Measurements from ENCODE around the gene DBT. TPM values are rescaled to one million over a fixed set of nuclear protein-coding genes. Genes with fewer than 3 reads are reported as not detected.
"Not testable (repeated sequence)": the region's sequence is repeated elsewhere in the genome, so short reads cannot be mapped to it uniquely, and the experiment has no call there.

DBT gene
- polyA plus RNA-seq, 4 donors = 1.1 to 12.2 (median 3.6) TPM

DNA sequence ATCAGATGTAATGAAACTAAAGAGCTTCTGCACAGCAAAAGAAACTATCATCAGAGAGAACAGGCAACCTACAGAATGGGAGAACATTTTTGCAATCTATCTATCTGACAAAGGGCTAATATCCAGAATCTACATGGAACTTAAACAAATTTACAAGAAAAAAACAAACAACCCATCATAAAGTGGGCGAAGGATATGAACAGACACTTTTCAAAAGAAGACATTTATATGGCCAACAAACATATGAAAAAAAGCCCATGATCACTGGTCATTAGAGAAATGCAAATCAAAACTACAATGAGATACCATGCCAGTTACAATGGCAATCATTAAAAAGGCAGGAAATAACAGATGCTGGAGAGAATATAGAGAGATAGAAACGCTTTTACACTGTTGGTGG, 44.5 kb downstream of the DBT start:
- WGBS, 3 donors = 94 to 100% (median 96%) methylated on average over 2 of the region's 2 CpGs
- peaks cover 1 to 25% (median 3%) of the 10 kb centered on the region in 3 donors for H3K36me3 ChIP-seq (ENCODE audit: control insufficient read depth in 3 of 3, insufficient read depth in 2 of 3, low read depth in 1 of 3, low read length in 3 of 3)
- not testable (repeated sequence) for H3K27ac ChIP-seq (ENCODE audit: low read depth in 1 of 3, low read length in 2 of 3); H3K27me3 ChIP-seq (ENCODE audit: control insufficient read depth in 3 of 3, insufficient read depth in 3 of 3, low read length in 3 of 3); H3K9me3 ChIP-seq (ENCODE audit: control insufficient read depth in 2 of 2, insufficient read depth in 1 of 2, low read depth in 1 of 2, low read length in 1 of 2); H3K4me3 ChIP-seq (ENCODE audit: low read depth in 1 of 3, low read length in 3 of 3); H3K4me1 ChIP-seq (ENCODE audit: control insufficient read depth in 3 of 3, insufficient read depth in 2 of 3, low read depth in 1 of 3, low read length in 2 of 3); DNase-seq; FAIRE-seq

DNA sequence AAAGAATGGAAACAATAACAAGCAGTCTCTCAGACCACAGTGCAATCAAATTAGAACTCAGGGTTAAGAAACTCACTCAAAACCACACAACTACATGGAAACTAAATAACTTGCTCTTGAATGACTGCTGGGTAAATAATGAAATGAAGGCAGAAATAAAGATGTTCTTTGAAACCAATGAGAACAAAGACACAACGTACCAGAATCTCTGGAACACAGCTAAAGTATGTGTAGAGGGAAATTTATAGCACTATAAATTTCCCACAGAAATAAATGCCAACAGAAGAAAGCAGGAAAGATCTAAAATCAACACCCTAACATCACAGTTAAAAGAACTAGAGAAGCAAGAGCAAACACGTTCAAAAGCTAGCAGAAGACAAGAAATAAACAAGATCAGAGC, 46.9 kb downstream of the DBT start:
- H3K4me3 ChIP-seq (ENCODE audit: low read depth in 1 of 3, low read length in 3 of 3); H3K9me3 ChIP-seq (ENCODE audit: control insufficient read depth in 2 of 2, insufficient read depth in 1 of 2, low read depth in 1 of 2, low read length in 1 of 2); H3K27ac ChIP-seq (ENCODE audit: low read depth in 1 of 3, low read length in 2 of 3); DNase-seq; FAIRE-seq; H3K27me3 ChIP-seq (ENCODE audit: control insufficient read depth in 3 of 3, insufficient read depth in 3 of 3, low read length in 3 of 3); H3K4me1 ChIP-seq (ENCODE audit: control insufficient read depth in 3 of 3, insufficient read depth in 2 of 3, low read depth in 1 of 3, low read length in 2 of 3): not testable (repeated sequence)
- 77 to 93% (median 85%) methylated on average over 2 of the region's 2 CpGs for WGBS, 3 donors
- peaks cover 1 to 21% (median 6%) of the 10 kb centered on the region in 3 donors for H3K36me3 ChIP-seq (ENCODE audit: control insufficient read depth in 3 of 3, insufficient read depth in 2 of 3, low read depth in 1 of 3, low read length in 3 of 3)

- not testable (repeated sequence) for FAIRE-seq; H3K4me1 ChIP-seq (ENCODE audit: control insufficient read depth in 3 of 3, insufficient read depth in 2 of 3, low read depth in 1 of 3, low read length in 2 of 3); H3K9me3 ChIP-seq (ENCODE audit: control insufficient read depth in 2 of 2, insufficient read depth in 1 of 2, low read depth in 1 of 2, low read length in 1 of 2); H3K27ac ChIP-seq (ENCODE audit: low read depth in 1 of 3, low read length in 2 of 3); DNase-seq; H3K4me3 ChIP-seq (ENCODE audit: low read depth in 1 of 3, low read length in 3 of 3); H3K27me3 ChIP-seq (ENCODE audit: control insufficient read depth in 3 of 3, insufficient read depth in 3 of 3, low read length in 3 of 3)
- H3K36me3 ChIP-seq (ENCODE audit: control insufficient read depth in 3 of 3, insufficient read depth in 2 of 3, low read depth in 1 of 3, low read length in 3 of 3) = peaks cover 2 to 14% (median 3%) of the 10 kb centered on the region in 3 donors
- 74 to 95% (median 89%) methylated on average over 6 of the region's 6 CpGs for WGBS, 3 donors
Measured at GRCh38 chr1:100200060-100200459, 49.6 kb downstream of the DBT start.

GRCh38 chr1:100198596-100198995, 51.0 kb downstream of the DBT start:
- WGBS, 3 donors = 95 to 100% (median 100%) methylated on average over 1 of the region's 1 CpG
- DNase-seq = no peak
- no peak for FAIRE-seq

GRCh38 chr1:100188617-100189016, 61.0 kb downstream of the DBT start:
- Histone ChIP-seq H3K27ac (ENCODE audit: low read depth in 1 of 3, low read length in 2 of 3) (no peak overlapping the region), H3K27me3 (ENCODE audit: control insufficient read depth in 3 of 3, insufficient read depth in 3 of 3, low read length in 3 of 3) (no peaks in the 10 kb centered on the region), H3K9me3 (ENCODE audit: control insufficient read depth in 2 of 2, insufficient read depth in 1 of 2, low read depth in 1 of 2, low read length in 1 of 2) (peaks cover 0 to 2% of the 10 kb centered on the region in 2 donors), H3K4me3 (ENCODE audit: low read depth in 1 of 3, low read length in 3 of 3) (no peak overlapping the region), H3K4me1 (ENCODE audit: control insufficient read depth in 3 of 3, insufficient read depth in 2 of 3, low read depth in 1 of 3, low read length in 2 of 3) (no peaks in the 10 kb centered on the region), H3K36me3 (ENCODE audit: control insufficient read depth in 3 of 3, insufficient read depth in 2 of 3, low read depth in 1 of 3, low read length in 3 of 3) (peaks cover 2 to 11% (median 2%) of the 10 kb centered on the region in 3 donors)
- DNase-seq = no peak
- FAIRE-seq = no peak
- 59 to 84% (median 77%) methylated on average over 3 of the region's 3 CpGs for WGBS, 3 donors

More at GRCh38 chr1:100198596-100198995, 51.0 kb downstream of the DBT start:
- H3K27ac ChIP-seq (ENCODE audit: low read depth in 1 of 3, low read length in 2 of 3) = no peak overlapping the region
- H3K9me3 ChIP-seq (ENCODE audit: control insufficient read depth in 2 of 2, insufficient read depth in 1 of 2, low read depth in 1 of 2, low read length in 1 of 2) = no peaks in the 10 kb centered on the region
- H3K4me3 ChIP-seq (ENCODE audit: low read depth in 1 of 3, low read length in 3 of 3) = no peak overlapping the region
- H3K4me1 ChIP-seq (ENCODE audit: control insufficient read depth in 3 of 3, insufficient read depth in 2 of 3, low read depth in 1 of 3, low read length in 2 of 3) = no peaks in the 10 kb centered on the region
- no peaks in the 10 kb centered on the region for H3K27me3 ChIP-seq (ENCODE audit: control insufficient read depth in 3 of 3, insufficient read depth in 3 of 3, low read length in 3 of 3)
- peaks cover 2 to 21% (median 3%) of the 10 kb centered on the region in 3 donors for H3K36me3 ChIP-seq (ENCODE audit: control insufficient read depth in 3 of 3, insufficient read depth in 2 of 3, low read depth in 1 of 3, low read length in 3 of 3)

GRCh38 chr1:100187912-100188311, 61.7 kb downstream of the DBT start:
- DNase-seq = no peak
- Histone ChIP-seq H3K27ac (ENCODE audit: low read depth in 1 of 3, low read length in 2 of 3) (no peak overlapping the region), H3K9me3 (ENCODE audit: control insufficient read depth in 2 of 2, insufficient read depth in 1 of 2, low read depth in 1 of 2, low read length in 1 of 2) (peaks cover 0 to 2% of the 10 kb centered on the region in 2 donors), H3K27me3 (ENCODE audit: control insufficient read depth in 3 of 3, insufficient read depth in 3 of 3, low read length in 3 of 3) (no peaks in the 10 kb centered on the region), H3K4me3 (ENCODE audit: low read depth in 1 of 3, low read length in 3 of 3) (no peak overlapping the region), H3K36me3 (ENCODE audit: control insufficient read depth in 3 of 3, insufficient read depth in 2 of 3, low read depth in 1 of 3, low read length in 3 of 3) (peaks cover 0 to 10% (median 2%) of the 10 kb centered on the region in 3 donors), H3K4me1 (ENCODE audit: control insufficient read depth in 3 of 3, insufficient read depth in 2 of 3, low read depth in 1 of 3, low read length in 2 of 3) (no peaks in the 10 kb centered on the region)
- 65 to 76% (median 74%) methylated on average over 3 of the region's 3 CpGs for WGBS, 3 donors
- no peak for FAIRE-seq

DNA sequence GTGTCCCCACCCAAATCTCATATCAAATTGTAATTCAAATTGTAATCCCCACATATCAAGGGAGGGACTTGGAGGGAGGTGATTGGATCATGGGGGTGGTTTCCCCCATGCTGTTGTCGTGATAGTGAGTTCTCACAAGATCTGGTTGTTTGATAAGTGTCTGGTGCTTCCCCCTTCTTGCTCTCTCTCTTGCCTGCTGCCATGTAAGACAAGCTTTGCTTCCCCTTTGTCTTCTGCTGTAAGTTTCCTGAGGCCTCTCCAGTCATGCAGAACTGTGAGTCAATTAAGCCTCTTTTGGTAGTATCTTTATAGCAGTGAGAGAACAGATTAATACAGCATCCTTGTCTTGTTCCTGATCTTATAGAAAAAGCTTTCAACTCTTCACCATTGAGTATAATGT, 65.1 kb downstream of the DBT start:
- DNase-seq = no peak
- H3K36me3 ChIP-seq (ENCODE audit: control insufficient read depth in 3 of 3, insufficient read depth in 2 of 3, low read depth in 1 of 3, low read length in 3 of 3) = peaks cover 0 to 4% (median 2%) of the 10 kb centered on the region in 3 donors
- peaks cover 0 to 2% of the 10 kb centered on the region in 2 donors for H3K9me3 ChIP-seq (ENCODE audit: control insufficient read depth in 2 of 2, insufficient read depth in 1 of 2, low read depth in 1 of 2, low read length in 1 of 2)
- H3K27ac ChIP-seq (ENCODE audit: low read depth in 1 of 3, low read length in 2 of 3) = no peak overlapping the region
- no peaks in the 10 kb centered on the region for H3K27me3 ChIP-seq (ENCODE audit: control insufficient read depth in 3 of 3, insufficient read depth in 3 of 3, low read length in 3 of 3)
- H3K4me3 ChIP-seq (ENCODE audit: low read depth in 1 of 3, low read length in 3 of 3) = no peak overlapping the region
- WGBS, 3 donors = 45 to 65% (median 61%) methylated on average over 1 of the region's 1 CpG
- FAIRE-seq = no peak
- H3K4me1 ChIP-seq (ENCODE audit: control insufficient read depth in 3 of 3, insufficient read depth in 2 of 3, low read depth in 1 of 3, low read length in 2 of 3) = no peaks in the 10 kb centered on the region

- peaks cover 0 to 2% of the 10 kb centered on the region in 2 donors for H3K9me3 ChIP-seq (ENCODE audit: control insufficient read depth in 2 of 2, insufficient read depth in 1 of 2, low read depth in 1 of 2, low read length in 1 of 2)
- H3K4me1 ChIP-seq (ENCODE audit: control insufficient read depth in 3 of 3, insufficient read depth in 2 of 3, low read depth in 1 of 3, low read length in 2 of 3) = no peaks in the 10 kb centered on the region
- no peak overlapping the region for H3K4me3 ChIP-seq (ENCODE audit: low read depth in 1 of 3, low read length in 3 of 3)
- DNase-seq (no peak), FAIRE-seq (no peak)
- no peak overlapping the region for H3K27ac ChIP-seq (ENCODE audit: low read depth in 1 of 3, low read length in 2 of 3)
- peaks cover 0 to 2% (median under 1%) of the 10 kb centered on the region in 3 donors for H3K36me3 ChIP-seq (ENCODE audit: control insufficient read depth in 3 of 3, insufficient read depth in 2 of 3, low read depth in 1 of 3, low read length in 3 of 3)
- H3K27me3 ChIP-seq (ENCODE audit: control insufficient read depth in 3 of 3, insufficient read depth in 3 of 3, low read length in 3 of 3) = no peaks in the 10 kb centered on the region
- WGBS, 3 donors = 90 to 95% (median 94%) methylated on average over 4 of the region's 4 CpGs
Measured at GRCh38 chr1:100183370-100183769, 66.3 kb downstream of the DBT start.

GRCh38 chr1:100178091-100178490, 71.5 kb downstream of the DBT start, which contains the start of gene LRRC39:
LRRC39 (minus strand) TSS chr1:100178256; CDS start chr1:100168516, 9,740 bp downstream.
- WGBS, 3 donors = 68 to 75% (median 73%) methylated on average over 5 of the region's 5 CpGs
- Histone ChIP-seq H3K27ac (ENCODE audit: low read depth in 1 of 3, low read length in 2 of 3) (no peak within 1 kb of the TSS), H3K4me1 (ENCODE audit: control insufficient read depth in 3 of 3, insufficient read depth in 2 of 3, low read depth in 1 of 3, low read length in 2 of 3) (no peaks in the 10 kb centered on the region), H3K9me3 (ENCODE audit: control insufficient read depth in 2 of 2, insufficient read depth in 1 of 2, low read depth in 1 of 2, low read length in 1 of 2) (peaks cover 0 to 2% of the 10 kb centered on the region in 2 donors), H3K36me3 (ENCODE audit: control insufficient read depth in 3 of 3, insufficient read depth in 2 of 3, low read depth in 1 of 3, low read length in 3 of 3) (no peaks in the 10 kb centered on the region), H3K4me3 (ENCODE audit: low read depth in 1 of 3, low read length in 3 of 3) (no peak within 1 kb of the TSS), H3K27me3 (ENCODE audit: control insufficient read depth in 3 of 3, insufficient read depth in 3 of 3, low read length in 3 of 3) (no peaks in the 10 kb centered on the region)
- no peak for FAIRE-seq
- DNase-seq = no peak
